ENCODE results near the gene SHTN1.

DNA sequence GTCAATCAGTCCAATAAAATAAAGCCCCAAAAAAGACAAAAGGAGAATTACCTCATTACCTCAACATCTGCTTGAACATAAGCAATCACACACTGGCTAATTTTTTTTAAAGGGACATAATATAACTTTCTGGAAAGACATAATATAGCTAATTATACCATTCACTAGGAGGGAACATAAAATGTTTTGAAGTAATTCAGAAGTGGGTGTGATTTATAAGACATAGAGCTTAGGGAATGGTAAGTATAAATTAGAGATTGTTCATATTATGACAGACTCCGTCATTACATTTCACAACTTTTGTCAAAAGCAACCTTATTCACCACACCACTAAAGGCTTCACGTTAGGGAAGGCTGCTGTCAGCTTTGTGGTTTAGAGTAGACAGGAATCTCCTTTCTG is 3.8 kb downstream of the SHTN1 start:
- TF ChIP-seq, protein P1, sequence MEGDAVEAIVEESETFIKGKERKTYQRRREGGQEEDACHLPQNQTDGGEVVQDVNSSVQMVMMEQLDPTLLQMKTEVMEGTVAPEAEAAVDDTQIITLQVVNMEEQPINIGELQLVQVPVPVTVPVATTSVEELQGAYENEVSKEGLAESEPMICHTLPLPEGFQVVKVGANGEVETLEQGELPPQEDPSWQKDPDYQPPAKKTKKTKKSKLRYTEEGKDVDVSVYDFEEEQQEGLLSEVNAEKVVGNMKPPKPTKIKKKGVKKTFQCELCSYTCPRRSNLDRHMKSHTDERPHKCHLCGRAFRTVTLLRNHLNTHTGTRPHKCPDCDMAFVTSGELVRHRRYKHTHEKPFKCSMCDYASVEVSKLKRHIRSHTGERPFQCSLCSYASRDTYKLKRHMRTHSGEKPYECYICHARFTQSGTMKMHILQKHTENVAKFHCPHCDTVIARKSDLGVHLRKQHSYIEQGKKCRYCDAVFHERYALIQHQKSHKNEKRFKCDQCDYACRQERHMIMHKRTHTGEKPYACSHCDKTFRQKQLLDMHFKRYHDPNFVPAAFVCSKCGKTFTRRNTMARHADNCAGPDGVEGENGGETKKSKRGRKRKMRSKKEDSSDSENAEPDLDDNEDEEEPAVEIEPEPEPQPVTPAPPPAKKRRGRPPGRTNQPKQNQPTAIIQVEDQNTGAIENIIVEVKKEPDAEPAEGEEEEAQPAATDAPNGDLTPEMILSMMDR (IDR thresholded peaks at IDR 0.05), result no peak
- TF ChIP-seq POLR2AphosphoS5 (IDR thresholded peaks at IDR 0.05), result no peak
